Measurements from ENCODE around the gene ANAPC4.
"Not testable (repeated sequence)": the region's sequence is repeated elsewhere in the genome, so short reads cannot be mapped to it uniquely, and the experiment has no call there.

Gene ANAPC4

DNA sequence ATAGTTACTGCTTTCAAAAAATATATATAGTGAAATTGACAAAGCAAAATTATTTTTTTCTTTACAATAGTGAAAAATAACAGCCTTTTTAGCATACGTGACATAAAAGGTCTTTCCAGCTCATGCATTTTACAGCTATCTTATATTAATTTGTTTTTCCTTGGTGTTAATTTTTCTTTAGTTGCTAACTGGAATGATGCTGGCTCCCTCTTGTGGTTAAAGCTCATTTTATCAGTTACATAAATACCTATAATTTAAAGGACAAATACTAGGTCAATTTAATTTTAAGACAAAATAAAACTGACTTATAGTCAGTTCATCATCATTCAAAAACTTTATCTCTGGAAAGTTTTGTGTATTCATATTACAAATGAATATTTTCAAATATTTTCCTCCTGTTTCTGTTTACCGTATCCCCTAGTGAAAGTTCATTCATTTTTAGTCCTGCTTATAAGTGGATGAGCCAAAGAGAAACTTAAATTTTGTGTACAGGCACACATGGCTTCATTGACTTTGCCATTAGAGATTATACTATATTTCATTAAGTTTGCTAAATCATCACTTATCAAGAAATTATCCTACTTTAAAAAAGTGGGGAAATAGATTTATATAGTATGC is 9.9 kb upstream of the ANAPC4 start:
- H3K9me3 ChIP-seq (ENCODE audit: severe bottlenecking): no peaks in the 10 kb centered on the region
- peaks cover 53% of the 10 kb centered on the region for H3K36me3 ChIP-seq (ENCODE audit: low read depth)
- no peaks in the 10 kb centered on the region for H3K4me1 ChIP-seq (ENCODE audit: insufficient read depth, poor library complexity, severe bottlenecking)
- H3K27ac ChIP-seq (ENCODE audit: poor library complexity, severe bottlenecking): no peak overlapping the region
- DNase-seq (ENCODE audit: low spot score) (no peak), ATAC-seq (ENCODE audit: low read depth) (no peak)
- H3K27me3 ChIP-seq (ENCODE audit: insufficient read depth, poor library complexity, severe bottlenecking): no peaks in the 10 kb centered on the region
- TF ChIP-seq, protein P1, sequence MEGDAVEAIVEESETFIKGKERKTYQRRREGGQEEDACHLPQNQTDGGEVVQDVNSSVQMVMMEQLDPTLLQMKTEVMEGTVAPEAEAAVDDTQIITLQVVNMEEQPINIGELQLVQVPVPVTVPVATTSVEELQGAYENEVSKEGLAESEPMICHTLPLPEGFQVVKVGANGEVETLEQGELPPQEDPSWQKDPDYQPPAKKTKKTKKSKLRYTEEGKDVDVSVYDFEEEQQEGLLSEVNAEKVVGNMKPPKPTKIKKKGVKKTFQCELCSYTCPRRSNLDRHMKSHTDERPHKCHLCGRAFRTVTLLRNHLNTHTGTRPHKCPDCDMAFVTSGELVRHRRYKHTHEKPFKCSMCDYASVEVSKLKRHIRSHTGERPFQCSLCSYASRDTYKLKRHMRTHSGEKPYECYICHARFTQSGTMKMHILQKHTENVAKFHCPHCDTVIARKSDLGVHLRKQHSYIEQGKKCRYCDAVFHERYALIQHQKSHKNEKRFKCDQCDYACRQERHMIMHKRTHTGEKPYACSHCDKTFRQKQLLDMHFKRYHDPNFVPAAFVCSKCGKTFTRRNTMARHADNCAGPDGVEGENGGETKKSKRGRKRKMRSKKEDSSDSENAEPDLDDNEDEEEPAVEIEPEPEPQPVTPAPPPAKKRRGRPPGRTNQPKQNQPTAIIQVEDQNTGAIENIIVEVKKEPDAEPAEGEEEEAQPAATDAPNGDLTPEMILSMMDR (IDR thresholded peaks at IDR 0.05; ENCODE audit: poor library complexity, severe bottlenecking): peak; percentile 92
- H3K4me3 ChIP-seq (ENCODE audit: severe bottlenecking): no peak overlapping the region

DNA sequence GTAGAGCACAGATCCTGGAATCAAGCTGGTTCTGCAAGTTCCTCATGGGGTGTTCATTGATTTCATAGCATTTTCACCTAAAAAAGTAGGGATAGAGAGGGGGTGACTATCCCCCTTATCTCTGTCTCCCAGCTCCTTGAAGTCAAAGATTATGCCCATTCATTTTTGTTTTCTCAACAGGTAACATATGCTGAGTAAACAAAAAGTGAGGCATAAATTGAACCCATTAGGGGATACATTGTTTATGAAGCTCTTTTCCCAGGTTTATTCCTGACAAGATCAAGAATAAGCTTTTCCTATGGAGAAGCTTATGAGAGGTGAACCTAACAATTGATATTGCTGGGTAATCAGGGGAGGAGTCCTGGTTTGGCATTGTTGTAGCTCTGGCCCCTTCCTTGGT is 9.2 kb upstream of the ANAPC4 start:
- Histone ChIP-seq H3K9me3 (ENCODE audit: severe bottlenecking) (no peaks in the 10 kb centered on the region), H3K4me1 (ENCODE audit: insufficient read depth, poor library complexity, severe bottlenecking) (no peaks in the 10 kb centered on the region), H3K4me3 (ENCODE audit: severe bottlenecking) (no peak overlapping the region), H3K27me3 (ENCODE audit: insufficient read depth, poor library complexity, severe bottlenecking) (no peaks in the 10 kb centered on the region), H3K36me3 (ENCODE audit: low read depth) (peaks cover 47% of the 10 kb centered on the region), H3K27ac (ENCODE audit: poor library complexity, severe bottlenecking) (no peak overlapping the region)
- no peak for DNase-seq (ENCODE audit: low spot score)
- TF ChIP-seq, protein P1 (IDR thresholded peaks at IDR 0.05; ENCODE audit: poor library complexity, severe bottlenecking): no peak
- ATAC-seq (ENCODE audit: low read depth): no peak

DNA sequence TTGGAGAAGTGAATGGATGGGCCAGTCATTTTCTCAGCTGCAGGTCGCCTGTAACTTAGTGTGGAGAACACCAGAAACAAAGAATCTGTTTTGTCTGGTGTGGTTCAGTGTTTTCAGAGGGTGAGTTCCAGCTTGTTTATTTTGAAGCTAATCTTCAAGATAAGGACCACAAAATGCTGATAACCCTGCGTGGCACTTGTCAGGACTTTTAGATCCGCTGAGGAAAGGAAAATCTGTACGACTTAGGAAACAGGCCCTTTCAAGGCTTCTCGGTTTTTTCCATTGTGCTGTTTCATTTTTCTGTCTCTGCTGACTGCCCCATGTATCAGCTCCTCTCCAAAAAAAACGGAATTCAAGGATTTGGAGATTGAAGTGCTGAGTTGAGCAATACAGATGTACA is 8.7 kb upstream of the ANAPC4 start:
- H3K36me3 ChIP-seq (ENCODE audit: low read depth): peaks cover 47% of the 10 kb centered on the region
- H3K4me1 ChIP-seq (ENCODE audit: insufficient read depth, poor library complexity, severe bottlenecking): no peaks in the 10 kb centered on the region
- H3K9me3 ChIP-seq (ENCODE audit: severe bottlenecking): no peaks in the 10 kb centered on the region
- TF ChIP-seq, protein P1 (IDR thresholded peaks at IDR 0.05; ENCODE audit: poor library complexity, severe bottlenecking): no peak
- no peaks in the 10 kb centered on the region for H3K27me3 ChIP-seq (ENCODE audit: insufficient read depth, poor library complexity, severe bottlenecking)
- DNase-seq (ENCODE audit: low spot score) (no peak), ATAC-seq (ENCODE audit: low read depth) (no peak)
- no peak overlapping the region for H3K4me3 ChIP-seq (ENCODE audit: severe bottlenecking)
- H3K27ac ChIP-seq (ENCODE audit: poor library complexity, severe bottlenecking): no peak overlapping the region

DNA sequence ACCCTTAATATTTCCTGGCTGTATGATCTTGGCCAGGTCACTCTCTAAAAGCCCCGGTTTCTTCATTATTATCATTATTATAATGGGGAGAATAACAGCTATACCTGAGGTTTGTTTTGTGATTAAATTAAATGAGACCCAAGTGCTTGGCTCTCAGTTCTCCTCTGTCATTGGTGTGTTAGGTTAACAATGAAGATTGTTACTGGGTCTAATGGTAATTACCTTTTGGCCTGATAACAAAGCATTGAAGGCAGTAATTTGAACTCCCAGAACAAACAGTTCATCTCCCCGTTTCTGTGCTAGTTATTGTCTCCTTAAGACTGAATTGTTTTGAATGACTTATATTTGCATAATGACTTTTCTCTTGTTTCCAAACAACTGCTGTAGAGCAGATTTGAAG is 6.8 kb upstream of the ANAPC4 start:
- Histone ChIP-seq H3K27me3 (ENCODE audit: insufficient read depth, poor library complexity, severe bottlenecking) (no peaks in the 10 kb centered on the region), H3K27ac (ENCODE audit: poor library complexity, severe bottlenecking) (no peak overlapping the region), H3K9me3 (ENCODE audit: severe bottlenecking) (no peaks in the 10 kb centered on the region), H3K4me3 (ENCODE audit: severe bottlenecking) (no peak overlapping the region), H3K36me3 (ENCODE audit: low read depth) (peaks cover 37% of the 10 kb centered on the region), H3K4me1 (ENCODE audit: insufficient read depth, poor library complexity, severe bottlenecking) (no peaks in the 10 kb centered on the region)
- TF ChIP-seq, protein P1 (IDR thresholded peaks at IDR 0.05; ENCODE audit: poor library complexity, severe bottlenecking): no peak
- ATAC-seq (ENCODE audit: low read depth): no peak
- DNase-seq (ENCODE audit: low spot score): no peak

DNA sequence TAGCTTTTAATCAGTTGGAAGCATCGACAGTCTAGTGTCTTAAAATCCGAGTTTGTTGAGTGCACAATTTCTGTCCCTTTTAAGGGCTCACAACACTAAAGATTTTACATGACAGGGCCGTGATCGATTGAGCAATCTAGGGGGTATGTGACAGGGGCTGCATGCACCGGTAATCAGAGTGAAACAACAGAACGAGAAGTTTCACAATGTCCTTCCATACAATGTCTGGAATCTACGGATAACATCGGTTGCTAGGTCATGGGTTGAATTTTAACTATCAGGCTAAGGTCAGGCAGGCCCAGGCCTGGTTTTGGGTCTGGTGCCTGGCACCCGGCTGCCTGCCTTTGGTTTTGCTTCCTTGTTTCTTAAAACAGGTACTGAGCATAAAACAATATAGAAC is 4.5 kb upstream of the ANAPC4 start:
- not testable (repeated sequence) for H3K4me3 ChIP-seq (ENCODE audit: severe bottlenecking); ATAC-seq (ENCODE audit: low read depth); H3K4me1 ChIP-seq (ENCODE audit: insufficient read depth, poor library complexity, severe bottlenecking); DNase-seq (ENCODE audit: low spot score); H3K27me3 ChIP-seq (ENCODE audit: insufficient read depth, poor library complexity, severe bottlenecking); H3K9me3 ChIP-seq (ENCODE audit: severe bottlenecking); H3K27ac ChIP-seq (ENCODE audit: poor library complexity, severe bottlenecking)
- H3K36me3 ChIP-seq (ENCODE audit: low read depth): peaks cover 25% of the 10 kb centered on the region
